K562 (cell line): Measurements from ENCODE around the gene LCA5L. TPM values are rescaled to one million over a fixed set of nuclear protein-coding genes. Genes with fewer than 3 reads are reported as not detected.

Experiments used
- ATAC-seq: fragments of 200-7000 bp; cut with Tn5 transposase; 3 replicates; pipeline ENCODE4 v1.9.1; 2020; ENCODE audit warnings: moderate library complexity
- BruUV-seq: library from RNA; stranded (reverse); fragments of 400-500 nt; replicated peaks from 2 replicates; lab custom pipeline; 2021; lab: Mats Ljungman, UMichigan
- CTCF ChIA-PET: fragments of 300-600 bp; formaldehyde crosslinking; extraction: SDS; loops from one replicate; lab custom pipeline; 2021; ENCODE audit warnings: low intra/inter-chr PET ratio; lab: Yijun Ruan, JAX
- POLR2A ChIA-PET: fragments of 300-600, 350-650 bp; sonication (Branson Sonifier 250); formaldehyde crosslinking; extraction: SDS; loops from one replicate; lab custom pipeline; 2021; ENCODE audit warnings: antibody characterized with exemption, inconsistent platforms; lab: Yijun Ruan, JAX
- DNase-seq, 4 experiments: peaks; one replicate each; pipeline versions ENCODE4 v3.0.0 to v3.0.0-alpha.2; 2011 to 2018; ENCODE audit warnings: low spot score in 3 of 4, mixed read lengths in 3 of 4; ENCODE audit errors: extremely low read depth in 1 of 4
- FAIRE-seq: peaks from 2 replicates; lab custom pipeline; 2011; peaks lifted over from hg19 to GRCh38; lab: Jason Lieb, UNC
- H2AFZ ChIP-seq: 2 replicates; pipeline ENCODE4 v1.6.0; 2011; ENCODE audit warnings: low read depth, low read length, control low read depth, inconsistent platforms
- H3K27ac ChIP-seq: fragments of 200-600 bp; 3 replicates; pipeline ENCODE4 v1.8.0; 2011; ENCODE audit warnings: low read depth, mild to moderate bottlenecking, control low read depth, inconsistent platforms, low read length, moderate library complexity, mixed read lengths; ENCODE audit errors: extremely low read depth
- H3K27me3 ChIP-seq, 2 experiments: fragments of 300-600 bp in 1 of 2; 2 replicates in 1 of 2; 3 replicates in 1 of 2; pipeline versions ENCODE4 v1.6.0 to v1.8.0; 2011; ENCODE audit warnings: inconsistent platforms in 2 of 2, low read length in 2 of 2, mild to moderate bottlenecking in 1 of 2, mixed read lengths in 1 of 2, moderate library complexity in 1 of 2; ENCODE audit not compliant: control insufficient read depth in 2 of 2, insufficient read depth in 2 of 2
- H3K36me3 ChIP-seq: fragments of 300-600 bp; 3 replicates; pipeline ENCODE4 v1.8.0; 2011; ENCODE audit warnings: mild to moderate bottlenecking, low read length, inconsistent platforms; ENCODE audit not compliant: control insufficient read depth, insufficient read depth
- H3K4me1 ChIP-seq, 2 experiments: fragments of 200-600 bp in 1 of 2; replicated peaks in 1 of 2; 2 replicates in 1 of 2; 3 replicates in 1 of 2; pipeline versions ENCODE4 v1.5.1 to v1.8.0; 2011; ENCODE audit warnings: inconsistent platforms in 2 of 2, low read length in 2 of 2, mild to moderate bottlenecking in 1 of 2, mixed read lengths in 1 of 2, moderate library complexity in 1 of 2; ENCODE audit not compliant: control insufficient read depth in 2 of 2, insufficient read depth in 2 of 2
- H3K4me2 ChIP-seq: 2 replicates; pipeline ENCODE4 v1.6.1; 2011; ENCODE audit warnings: low read length, control low read depth, inconsistent platforms, mixed read lengths; ENCODE audit not compliant: insufficient read depth
- H3K4me3 ChIP-seq: fragments of 200-600 bp; sonication (generic), shearing (Covaris generic); 2 replicates; pipeline ENCODE4 v1.5.1; 2016; ENCODE audit warnings: control low read depth, inconsistent platforms
- H3K79me2 ChIP-seq: fragments of 200-600 bp; 3 replicates; pipeline ENCODE4 v1.8.0; 2011; ENCODE audit warnings: low read length, inconsistent platforms; ENCODE audit not compliant: control insufficient read depth, insufficient read depth
- H3K9ac ChIP-seq, 2 experiments: 2 replicates each; pipeline versions ENCODE4 v1.6.0 to v1.6.1; 2011; ENCODE audit warnings: low read depth in 2 of 2, low read length in 2 of 2, control low read depth in 1 of 2, inconsistent platforms in 1 of 2, mild to moderate bottlenecking in 1 of 2, mixed read lengths in 1 of 2; ENCODE audit not compliant: insufficient read depth in 1 of 2
- H3K9me1 ChIP-seq: one replicate; pipeline ENCODE4 v1.6.0; 2011; ENCODE audit warnings: inconsistent platforms, mild to moderate bottlenecking, low read length, moderate library complexity; ENCODE audit not compliant: control insufficient read depth, insufficient read depth
- H3K9me3 ChIP-seq: replicated peaks from 2 replicates; pipeline ENCODE4 v1.5.1; 2011; ENCODE audit warnings: low read depth, low read length, inconsistent platforms; ENCODE audit not compliant: control insufficient read depth, insufficient read depth
- H4K20me1 ChIP-seq: replicated peaks from 2 replicates; pipeline ENCODE4 v1.6.1; 2011; ENCODE audit warnings: low read length, inconsistent platforms, mixed read lengths; ENCODE audit not compliant: control insufficient read depth, insufficient read depth
- ARID1B ChIP-seq: fragments of 450-650 bp; IDR thresholded peaks from 2 replicates; pipeline ENCODE4 v1.6.1; 2016; ENCODE audit warnings: antibody characterized with exemption, mild to moderate bottlenecking, inconsistent platforms
- CAMTA2 ChIP-seq: fragments of 250-450 bp; sonication (Bioruptor Pico); conservative IDR thresholded peaks from 2 replicates; pipeline ENCODE4 v1.5.1; 2022
- RBM17 ChIP-seq: fragments of 200-400 bp; formaldehyde crosslinking; IDR thresholded peaks from 2 replicates; pipeline ENCODE4 v1.6.1; 2017; ENCODE audit warnings: low read depth, mild to moderate bottlenecking, low read length, borderline replicate concordance
- SLC30A9 ChIP-seq: fragments of 250-450 bp; sonication (Bioruptor Pico); IDR thresholded peaks from 2 replicates; pipeline ENCODE4 v1.8.0; 2022; ENCODE audit warnings: mild to moderate bottlenecking, moderate library complexity
- SMARCC2 ChIP-seq: fragments of 450-650 bp; IDR thresholded peaks from 2 replicates; pipeline ENCODE4 v1.6.1; 2017; ENCODE audit warnings: antibody characterized with exemption, moderate library complexity, mild to moderate bottlenecking, low read depth
- ZBTB7A ChIP-seq: IDR thresholded peaks from 2 replicates; pipeline ENCODE4 v1.6.1; 2011; ENCODE audit warnings: low read depth, mild to moderate bottlenecking, low read length, moderate library complexity, borderline replicate concordance; ENCODE audit not compliant: control insufficient read depth
- ZNF124 ChIP-seq: sonication (generic); formaldehyde crosslinking; IDR thresholded peaks from 2 replicates; pipeline ENCODE4 v1.8.1; 2022; ENCODE audit warnings: missing genetic modification reagents
- ZNF507 ChIP-seq: conservative IDR thresholded peaks from 2 replicates; pipeline ENCODE4 v1.6.1; 2017; ENCODE audit warnings: missing genetic modification characterization, missing compliant biosample characterization
- ZNF584 ChIP-seq: fragments of 200-800 bp; sonication (Bioruptor generic); IDR thresholded peaks from 2 replicates; pipeline ENCODE4 v1.6.1; 2016; ENCODE audit warnings: low read depth, mild to moderate bottlenecking, missing genetic modification characterization, missing compliant biosample characterization
- ZNF699 ChIP-seq: fragments of 250-450 bp; sonication (Bioruptor Pico); IDR thresholded peaks from 2 replicates; pipeline ENCODE4 v1.8.0; 2021; ENCODE audit warnings: mild to moderate bottlenecking, moderate library complexity; ENCODE audit not compliant: insufficient replicate concordance
- whole genome bisulfite sequencing: fragments of 100-300 bp; shearing (Covaris generic); methylation state at CpG from one replicate; pipeline ENCODE4 v1.1.6; 2016; ENCODE audit warnings: low coverage, mixed read lengths; ENCODE audit not compliant: insufficient coverage; ENCODE audit errors: missing lambda C conversion rate; 5-methylcytosine and 5-hydroxymethylcytosine counted together
- in situ Hi-C: fragments of 300-500 bp; cut with MboI; formaldehyde crosslinking; loops from 4 replicates; pipeline ENCODE4 v1.15.0; 2018; ENCODE audit warnings: inconsistent platforms, mixed read lengths
- intact Hi-C: fragments of 100-400 bp; cut with micrococcal nuclease; formaldehyde crosslinking; loops from 2 replicates; pipeline ENCODE4 v1.14.2; 2022
- polyA plus RNA-seq, 8 experiments: library from polyadenylated mRNA; depleted of rRNA in 4 of 8; stranded (reverse) in 5 of 8; unstranded in 3 of 8; fragments of >200 nt; fragmentation: Nextera tagmentation in 2 of 8; fragmentation: Illumina TruSeq in 1 of 8; extraction: Ambion mirVana in 2 of 8; extraction: Trizol in 1 of 8; gene quantifications; 2 replicates each; pipeline versions ENCODE4 v1.2.1 to v1.2.3, GENCODE V29; 2011 to 2014; ENCODE audit warnings: inconsistent platforms in 1 of 8, missing spikeins in 1 of 8
- total RNA-seq, 7 experiments: library from RNA; depleted of rRNA in 6 of 7; stranded (reverse); fragments of >200 nt in 6 of 7; fragmentation: Illumina TruSeq in 2 of 7; extraction: Trizol in 2 of 7; gene quantifications; 2 replicates each; pipeline versions ENCODE4 v1.2.1 to v1.2.3, GENCODE V29; 2011 to 2021; ENCODE audit warnings: low replicate concordance in 1 of 7
- TF ChIP-seq, protein P1 (sequence below): fragments of 450-650 bp; IDR thresholded peaks from one replicate; pipeline ENCODE4 v1.6.1; 2018; ENCODE audit warnings: mild to moderate bottlenecking, moderate library complexity; ENCODE audit not compliant: partially characterized antibody
- TF ChIP-seq, protein P2 (sequence below): IDR thresholded peaks from 2 replicates; pipeline ENCODE4 v1.6.1; 2011; ENCODE audit warnings: borderline replicate concordance, low read depth, mild to moderate bottlenecking, moderate library complexity, low read length; ENCODE audit not compliant: insufficient read depth, poor library complexity, severe bottlenecking

The LCA5L gene
- total and polyA plus RNA-seq, 9 of the 15 experiments (the other 6 are each of a cell fraction or from before 2014, with no cell fraction given) = 1.8 to 4.9 (median 3.8) TPM

DNA sequence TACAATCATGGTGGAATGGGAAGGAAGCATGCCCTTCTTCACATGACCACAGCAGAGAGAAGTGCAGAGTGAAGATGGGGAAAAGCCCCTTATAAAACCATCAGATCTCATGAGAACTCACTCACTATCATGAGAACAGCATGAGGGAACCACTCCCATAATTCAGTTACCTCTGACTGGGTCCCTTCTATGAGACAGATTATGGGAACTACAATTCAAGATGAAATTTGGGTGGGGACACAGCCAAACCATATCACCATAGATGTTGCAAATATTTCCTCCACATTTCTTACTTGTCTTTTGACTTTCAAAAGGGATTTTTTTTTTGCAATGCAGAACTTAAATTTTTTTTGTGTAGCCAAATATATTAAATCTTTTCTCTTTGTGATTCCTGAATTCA is 21.0 kb upstream of the LCA5L start:
- H3K36me3 ChIP-seq = no peaks in the 10 kb centered on the region
- POLR2A ChIA-PET = no interaction called here
- H4K20me1 ChIP-seq = no peaks in the 10 kb centered on the region
- no peaks in the 10 kb centered on the region for H3K79me2 ChIP-seq
- in situ Hi-C loops = no loop called here
- DNase-seq = no peak
- H3K9ac ChIP-seq = no peak overlapping the region
- H3K4me2 ChIP-seq = no peak overlapping the region
- FAIRE-seq = no peak
- TF ChIP-seq, protein P1, sequence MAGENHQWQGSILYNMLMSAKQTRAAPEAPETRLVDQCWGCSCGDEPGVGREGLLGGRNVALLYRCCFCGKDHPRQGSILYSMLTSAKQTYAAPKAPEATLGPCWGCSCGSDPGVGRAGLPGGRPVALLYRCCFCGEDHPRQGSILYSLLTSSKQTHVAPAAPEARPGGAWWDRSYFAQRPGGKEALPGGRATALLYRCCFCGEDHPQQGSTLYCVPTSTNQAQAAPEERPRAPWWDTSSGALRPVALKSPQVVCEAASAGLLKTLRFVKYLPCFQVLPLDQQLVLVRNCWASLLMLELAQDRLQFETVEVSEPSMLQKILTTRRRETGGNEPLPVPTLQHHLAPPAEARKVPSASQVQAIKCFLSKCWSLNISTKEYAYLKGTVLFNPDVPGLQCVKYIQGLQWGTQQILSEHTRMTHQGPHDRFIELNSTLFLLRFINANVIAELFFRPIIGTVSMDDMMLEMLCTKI = no peak
- TF ChIP-seq ZNF507 (no peak), ZBTB7A (no peak), ARID1B (no peak)
- no peak overlapping the region for H3K27ac ChIP-seq
- BruUV-seq = no TSS peak
- CTCF ChIA-PET = no interaction called here
- no peaks in the 10 kb centered on the region for H3K27me3 ChIP-seq
- no peak overlapping the region for H2AFZ ChIP-seq
- H3K9me1 ChIP-seq = no peaks in the 10 kb centered on the region
- no peaks in the 10 kb centered on the region for H3K4me1 ChIP-seq
- no peak for ATAC-seq
- no peaks in the 10 kb centered on the region for H3K9me3 ChIP-seq
- no peak overlapping the region for H3K4me3 ChIP-seq
- intact Hi-C loops = no loop called here

DNA sequence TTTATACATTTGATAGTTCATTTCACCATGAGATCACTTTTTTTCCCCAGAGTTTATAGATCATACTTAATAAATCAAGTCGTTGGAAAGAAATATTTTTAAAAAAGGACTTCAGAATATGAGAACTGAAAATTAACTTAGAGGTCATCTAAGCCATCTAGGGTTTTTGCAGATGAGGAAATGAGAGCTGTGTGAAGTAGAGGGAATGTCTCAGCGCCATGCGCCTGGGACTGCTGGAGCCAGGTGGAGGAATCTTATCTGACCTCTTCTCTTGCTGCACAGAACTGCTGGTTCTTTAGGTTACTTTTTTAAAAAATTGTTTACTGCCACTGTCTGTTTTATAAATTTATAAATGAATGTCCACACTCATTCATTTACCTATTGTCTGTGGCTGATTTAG is 17.7 kb upstream of the LCA5L start:
- CTCF ChIA-PET = no interaction called here
- H4K20me1 ChIP-seq = no peaks in the 10 kb centered on the region

More for the DNA sequence above, 17.7 kb upstream of the LCA5L start:
- Histone ChIP-seq H3K9me1 (no peaks in the 10 kb centered on the region), H3K27ac (no peak overlapping the region), H3K9ac (no peak overlapping the region), H3K27me3 (no peaks in the 10 kb centered on the region), H3K79me2 (no peaks in the 10 kb centered on the region), H2AFZ (no peak overlapping the region), H3K4me3 (no peak overlapping the region), H3K4me1 (no peaks in the 10 kb centered on the region), H3K36me3 (no peaks in the 10 kb centered on the region), H3K9me3 (no peaks in the 10 kb centered on the region), H3K4me2 (no peak overlapping the region)
- WGBS = 43% methylated on average over 3 of the region's 3 CpGs
- TF ChIP-seq ZNF584 (CRISPR knock-in tag) = no peak
- no peak for TF ChIP-seq SMARCC2
- no peak for TF ChIP-seq RBM17
- TF ChIP-seq CAMTA2 = no peak
- TF ChIP-seq ZNF124 (CRISPR knock-in tag) = no peak
- TF ChIP-seq, protein P2, sequence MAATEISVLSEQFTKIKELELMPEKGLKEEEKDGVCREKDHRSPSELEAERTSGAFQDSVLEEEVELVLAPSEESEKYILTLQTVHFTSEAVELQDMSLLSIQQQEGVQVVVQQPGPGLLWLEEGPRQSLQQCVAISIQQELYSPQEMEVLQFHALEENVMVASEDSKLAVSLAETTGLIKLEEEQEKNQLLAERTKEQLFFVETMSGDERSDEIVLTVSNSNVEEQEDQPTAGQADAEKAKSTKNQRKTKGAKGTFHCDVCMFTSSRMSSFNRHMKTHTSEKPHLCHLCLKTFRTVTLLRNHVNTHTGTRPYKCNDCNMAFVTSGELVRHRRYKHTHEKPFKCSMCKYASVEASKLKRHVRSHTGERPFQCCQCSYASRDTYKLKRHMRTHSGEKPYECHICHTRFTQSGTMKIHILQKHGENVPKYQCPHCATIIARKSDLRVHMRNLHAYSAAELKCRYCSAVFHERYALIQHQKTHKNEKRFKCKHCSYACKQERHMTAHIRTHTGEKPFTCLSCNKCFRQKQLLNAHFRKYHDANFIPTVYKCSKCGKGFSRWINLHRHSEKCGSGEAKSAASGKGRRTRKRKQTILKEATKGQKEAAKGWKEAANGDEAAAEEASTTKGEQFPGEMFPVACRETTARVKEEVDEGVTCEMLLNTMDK = no peak
- no peak for TF ChIP-seq SLC30A9 (CRISPR knock-in tag)
- no peak for TF ChIP-seq ZNF699 (CRISPR knock-in tag)
- no peak for FAIRE-seq
- in situ Hi-C loops = no loop called here
- POLR2A ChIA-PET = no interaction called here
- no peak for DNase-seq
- no peak; the same call in 2 of the 3 replicates for ATAC-seq
- no TSS peak for BruUV-seq
- intact Hi-C loops = no loop called here
